Adrenal gland (tissue), 5 donors: ENCODE results near the gene RIMBP2.

Experiments
- POLR2A ChIP-seq, 2 donors: fragments of 450-650 bp; IDR thresholded peaks; one replicate each; pipeline ENCODE4 v1.6.1; 2017; ENCODE audit warnings: antibody characterized with exemption in 2 of 2, mild to moderate bottlenecking in 2 of 2, moderate library complexity in 1 of 2
- TF ChIP-seq, protein P1 (sequence below), 6 experiments: fragments of 450-650 bp in 4 of 6; fragments of 200-600 bp in 2 of 6; sonication (generic) in 1 of 6; IDR thresholded peaks; 1 replicate in 5 of 6; 2 replicates in 1 of 6; pipeline versions ENCODE4 v1.5.1 to v1.8.0; 2016 to 2021; ENCODE audit warnings: antibody characterized with exemption in 6 of 6, mild to moderate bottlenecking in 2 of 6, moderate library complexity in 1 of 6
- donor health status: DM: no; HTN: no; CAD: no.

DNA sequence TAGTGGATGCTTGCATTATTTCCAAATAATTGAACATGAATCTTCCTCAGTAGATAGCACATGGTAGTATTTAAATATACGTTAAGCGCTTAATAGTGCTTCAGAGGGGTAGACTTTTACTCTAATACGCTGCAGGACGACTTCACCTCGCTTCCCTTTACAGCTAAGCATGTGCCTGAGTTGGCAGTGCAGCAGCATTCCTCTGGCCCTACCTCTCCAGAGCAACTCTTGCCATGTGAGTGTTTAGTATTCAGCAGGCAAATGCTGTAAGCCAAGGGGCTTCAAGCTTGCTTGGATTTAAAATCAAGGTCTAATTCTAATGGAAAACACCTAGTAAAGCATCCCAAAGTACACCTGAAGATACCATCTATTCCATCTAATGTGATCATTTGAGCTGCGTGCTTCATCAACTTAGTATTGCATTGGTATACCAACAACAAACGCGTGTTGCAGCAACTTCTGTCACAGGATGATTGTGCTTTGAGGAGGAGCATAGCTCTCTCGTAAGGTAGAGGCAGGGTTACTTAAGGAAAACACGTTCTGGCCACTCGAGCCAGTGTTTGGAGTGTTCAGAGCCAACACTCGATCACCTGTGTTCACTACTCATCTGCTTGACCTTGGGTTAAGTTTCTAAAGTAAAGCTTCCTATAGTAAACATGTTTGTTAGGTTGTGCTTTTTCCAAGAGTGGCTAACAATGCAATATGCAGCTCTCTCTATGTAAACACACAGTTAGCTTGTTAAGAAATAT, 317.8 kb downstream of the RIMBP2 start:
- TF ChIP-seq, protein P1, sequence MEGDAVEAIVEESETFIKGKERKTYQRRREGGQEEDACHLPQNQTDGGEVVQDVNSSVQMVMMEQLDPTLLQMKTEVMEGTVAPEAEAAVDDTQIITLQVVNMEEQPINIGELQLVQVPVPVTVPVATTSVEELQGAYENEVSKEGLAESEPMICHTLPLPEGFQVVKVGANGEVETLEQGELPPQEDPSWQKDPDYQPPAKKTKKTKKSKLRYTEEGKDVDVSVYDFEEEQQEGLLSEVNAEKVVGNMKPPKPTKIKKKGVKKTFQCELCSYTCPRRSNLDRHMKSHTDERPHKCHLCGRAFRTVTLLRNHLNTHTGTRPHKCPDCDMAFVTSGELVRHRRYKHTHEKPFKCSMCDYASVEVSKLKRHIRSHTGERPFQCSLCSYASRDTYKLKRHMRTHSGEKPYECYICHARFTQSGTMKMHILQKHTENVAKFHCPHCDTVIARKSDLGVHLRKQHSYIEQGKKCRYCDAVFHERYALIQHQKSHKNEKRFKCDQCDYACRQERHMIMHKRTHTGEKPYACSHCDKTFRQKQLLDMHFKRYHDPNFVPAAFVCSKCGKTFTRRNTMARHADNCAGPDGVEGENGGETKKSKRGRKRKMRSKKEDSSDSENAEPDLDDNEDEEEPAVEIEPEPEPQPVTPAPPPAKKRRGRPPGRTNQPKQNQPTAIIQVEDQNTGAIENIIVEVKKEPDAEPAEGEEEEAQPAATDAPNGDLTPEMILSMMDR (IDR thresholded peaks at IDR 0.05), result no peak
- no peak for TF ChIP-seq POLR2A (IDR thresholded peaks at IDR 0.05)
